ENCODE measurements around the gene LY9.

Gene LY9, protein sequence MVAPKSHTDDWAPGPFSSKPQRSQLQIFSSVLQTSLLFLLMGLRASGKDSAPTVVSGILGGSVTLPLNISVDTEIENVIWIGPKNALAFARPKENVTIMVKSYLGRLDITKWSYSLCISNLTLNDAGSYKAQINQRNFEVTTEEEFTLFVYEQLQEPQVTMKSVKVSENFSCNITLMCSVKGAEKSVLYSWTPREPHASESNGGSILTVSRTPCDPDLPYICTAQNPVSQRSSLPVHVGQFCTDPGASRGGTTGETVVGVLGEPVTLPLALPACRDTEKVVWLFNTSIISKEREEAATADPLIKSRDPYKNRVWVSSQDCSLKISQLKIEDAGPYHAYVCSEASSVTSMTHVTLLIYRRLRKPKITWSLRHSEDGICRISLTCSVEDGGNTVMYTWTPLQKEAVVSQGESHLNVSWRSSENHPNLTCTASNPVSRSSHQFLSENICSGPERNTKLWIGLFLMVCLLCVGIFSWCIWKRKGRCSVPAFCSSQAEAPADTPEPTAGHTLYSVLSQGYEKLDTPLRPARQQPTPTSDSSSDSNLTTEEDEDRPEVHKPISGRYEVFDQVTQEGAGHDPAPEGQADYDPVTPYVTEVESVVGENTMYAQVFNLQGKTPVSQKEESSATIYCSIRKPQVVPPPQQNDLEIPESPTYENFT

DNA sequence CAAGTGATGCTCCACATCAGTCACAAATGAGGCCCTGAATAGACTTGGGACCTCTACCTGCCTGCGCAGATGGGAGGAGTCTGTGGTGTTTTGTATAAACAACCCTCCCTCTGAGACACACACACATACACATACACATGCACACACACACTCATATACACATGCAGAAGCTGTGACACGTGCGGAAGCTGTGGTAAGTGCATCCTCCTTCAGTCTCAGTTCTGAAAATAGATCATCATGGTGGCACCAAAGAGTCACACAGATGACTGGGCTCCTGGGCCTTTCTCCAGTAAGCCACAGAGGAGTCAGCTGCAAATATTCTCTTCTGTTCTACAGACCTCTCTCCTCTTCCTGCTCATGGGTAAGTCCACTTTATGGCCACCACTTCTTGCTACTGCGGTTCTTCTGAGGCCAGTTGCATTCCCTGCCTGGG is at the start of gene LY9:
LY9 (plus strand) TSS at position 224 of the 433 bp plus-strand sequence; CDS start at position 238, 14 bp downstream.
- intact Hi-C loops (cut with DNase I): no loop called here
- DNase-seq: no peak

DNA sequence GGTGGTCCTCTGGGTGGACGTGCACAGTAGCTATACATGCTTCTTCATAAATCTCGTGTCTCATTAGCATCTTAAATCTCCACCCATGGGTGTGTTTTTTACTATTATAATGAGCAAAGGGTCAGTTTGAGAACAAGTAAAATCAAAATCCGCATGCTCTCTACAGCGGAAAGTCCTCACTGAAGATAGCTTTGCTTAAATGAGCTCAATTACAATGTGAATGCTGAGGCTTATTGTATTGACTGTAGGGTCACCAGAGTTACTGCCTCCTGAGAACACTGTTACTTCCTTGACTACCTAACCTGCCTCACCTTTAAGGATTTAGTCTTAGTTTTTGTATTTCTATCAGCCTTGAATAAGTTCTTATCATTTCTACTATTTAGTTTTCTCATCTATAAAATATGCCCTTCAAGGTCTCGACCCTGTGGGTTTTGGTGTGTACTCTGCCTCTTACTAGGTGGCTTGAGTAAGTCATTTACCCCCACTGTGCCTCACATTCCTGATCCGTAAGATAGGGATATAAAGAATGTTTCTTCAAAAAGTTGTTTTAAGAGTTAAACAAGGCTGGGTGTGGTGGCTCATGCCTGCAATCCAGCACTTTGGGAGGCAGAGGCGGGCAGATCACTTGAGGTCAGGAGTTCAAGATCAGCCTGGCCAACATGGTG is 49.0 kb upstream of the LY9 start:
- intact Hi-C loops (cut with DNase I): no loop called here
- no peak for DNase-seq

DNA sequence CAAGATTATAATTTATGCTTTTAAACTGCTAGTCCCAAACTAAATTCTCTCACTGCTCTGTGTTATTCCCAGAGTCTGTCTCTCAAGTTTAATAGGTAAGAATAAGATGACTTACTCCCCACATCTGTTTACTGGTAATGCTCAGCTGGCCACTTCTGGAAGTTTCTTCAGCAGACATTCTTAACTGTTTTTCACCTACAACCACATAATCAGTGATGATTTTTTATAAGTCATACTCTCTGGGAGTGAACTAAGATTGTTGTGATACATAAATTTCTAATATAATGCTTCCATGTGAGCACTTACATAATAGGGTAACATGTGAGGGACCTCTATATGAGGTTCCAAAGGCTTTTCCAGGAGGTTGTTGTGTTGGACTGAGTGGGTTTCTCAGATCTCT is 48.3 kb upstream of the LY9 start:
- no peak for DNase-seq
- intact Hi-C loops (cut with DNase I): no loop called here

DNA sequence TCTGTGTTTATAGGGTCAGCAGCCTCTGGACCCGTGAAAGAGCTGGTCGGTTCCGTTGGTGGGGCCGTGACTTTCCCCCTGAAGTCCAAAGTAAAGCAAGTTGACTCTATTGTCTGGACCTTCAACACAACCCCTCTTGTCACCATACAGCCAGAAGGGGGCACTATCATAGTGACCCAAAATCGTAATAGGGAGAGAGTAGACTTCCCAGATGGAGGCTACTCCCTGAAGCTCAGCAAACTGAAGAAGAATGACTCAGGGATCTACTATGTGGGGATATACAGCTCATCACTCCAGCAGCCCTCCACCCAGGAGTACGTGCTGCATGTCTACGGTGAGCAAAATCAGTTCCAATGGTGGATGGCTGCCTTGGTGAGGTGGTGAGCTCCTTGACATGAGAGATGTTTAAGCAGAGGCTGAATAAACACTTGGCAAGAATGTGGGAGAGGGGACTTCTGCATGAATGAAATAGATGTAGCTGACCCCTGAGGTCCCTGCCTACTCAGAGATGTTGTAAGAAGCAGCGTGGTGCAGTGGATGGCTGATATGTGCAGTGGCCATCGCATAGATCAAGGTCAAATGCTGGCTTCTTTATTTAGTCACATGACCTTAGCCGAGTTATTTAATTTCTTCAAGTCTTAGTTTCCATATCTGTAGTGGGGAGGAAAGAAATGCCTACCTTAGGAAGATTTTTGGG is 47.6 kb upstream of the LY9 start:
- DNase-seq: no peak
- intact Hi-C loops (cut with DNase I): no loop called here

DNA sequence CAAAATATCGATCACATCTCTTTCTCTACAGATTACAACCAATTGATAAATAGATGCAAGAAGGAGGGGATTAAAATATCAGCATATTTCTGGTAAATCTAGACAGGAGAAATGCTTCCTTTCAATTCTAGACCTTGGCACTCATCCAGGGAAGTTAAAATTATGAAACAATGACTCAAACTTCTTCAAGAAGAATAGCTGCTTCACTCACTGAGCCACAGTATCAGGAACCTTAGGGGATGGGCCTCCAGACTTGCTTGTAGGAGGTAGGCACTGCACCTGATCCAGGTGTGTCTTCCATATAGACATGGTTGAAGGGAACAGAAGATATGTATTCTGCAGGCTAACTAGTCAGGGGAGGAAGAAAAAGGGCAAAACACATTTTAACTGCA is 47.1 kb upstream of the LY9 start:
- intact Hi-C loops (cut with DNase I): no loop called here
- no peak for DNase-seq

DNA sequence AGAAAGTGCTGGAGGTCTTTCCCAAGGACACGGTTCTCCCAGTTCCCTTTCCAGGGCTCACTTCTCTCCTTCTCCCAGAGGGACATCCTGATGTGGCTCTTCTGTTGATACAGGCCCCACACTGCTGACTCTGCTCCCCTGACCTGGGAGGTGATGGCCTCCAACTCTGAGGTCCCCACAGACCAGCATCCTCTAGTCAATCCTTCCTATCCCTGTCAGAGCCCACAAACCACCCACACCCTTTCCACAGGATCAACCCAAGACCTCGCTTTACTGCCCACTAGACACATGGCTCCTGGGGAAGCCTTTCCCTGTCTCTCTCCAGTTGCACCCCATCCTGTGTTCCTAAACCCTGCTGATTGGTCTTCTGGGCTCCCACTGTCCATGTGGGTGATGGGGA is 45.4 kb upstream of the LY9 start:
- DNase-seq: no peak
- intact Hi-C loops (cut with DNase I): no loop called here

DNA sequence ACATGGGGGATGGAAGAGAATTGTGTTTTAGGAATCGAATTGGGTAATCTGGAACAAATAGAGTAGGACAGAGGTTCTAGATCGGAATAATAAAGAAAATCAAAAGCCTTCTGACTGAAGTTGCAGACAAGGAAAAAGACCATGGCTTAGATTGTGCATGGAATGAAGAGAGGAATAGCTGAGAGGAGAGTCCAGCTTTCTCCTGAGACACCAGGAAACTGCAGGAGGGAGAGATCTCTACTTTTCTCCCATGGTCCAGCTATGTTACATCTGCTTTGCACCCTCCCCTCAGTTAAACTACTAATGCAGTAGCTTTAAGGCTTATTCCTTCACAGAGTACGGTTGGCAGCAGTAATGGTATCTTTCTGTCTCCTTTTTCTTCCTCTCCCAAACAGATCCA is 43.6 kb upstream of the LY9 start:
- no peak for DNase-seq
- intact Hi-C loops (cut with DNase I): no loop called here

DNA sequence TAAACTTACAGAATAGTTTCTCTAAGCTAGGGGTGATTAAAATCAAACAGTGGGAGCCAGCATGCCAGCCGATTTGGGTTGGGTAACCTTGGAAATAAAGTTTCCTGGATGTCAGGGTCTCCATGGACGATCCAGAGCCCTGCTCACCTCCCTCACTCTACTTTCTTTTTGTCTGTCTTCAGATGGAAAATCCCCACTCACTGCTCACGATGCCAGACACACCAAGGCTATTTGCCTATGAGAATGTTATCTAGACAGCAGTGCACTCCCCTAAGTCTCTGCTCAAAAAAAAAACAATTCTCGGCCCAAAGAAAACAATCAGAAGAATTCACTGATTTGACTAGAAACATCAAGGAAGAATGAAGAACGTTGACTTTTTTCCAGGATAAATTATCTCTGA is 43.0 kb upstream of the LY9 start:
- intact Hi-C loops (cut with DNase I): no loop called here

DNA sequence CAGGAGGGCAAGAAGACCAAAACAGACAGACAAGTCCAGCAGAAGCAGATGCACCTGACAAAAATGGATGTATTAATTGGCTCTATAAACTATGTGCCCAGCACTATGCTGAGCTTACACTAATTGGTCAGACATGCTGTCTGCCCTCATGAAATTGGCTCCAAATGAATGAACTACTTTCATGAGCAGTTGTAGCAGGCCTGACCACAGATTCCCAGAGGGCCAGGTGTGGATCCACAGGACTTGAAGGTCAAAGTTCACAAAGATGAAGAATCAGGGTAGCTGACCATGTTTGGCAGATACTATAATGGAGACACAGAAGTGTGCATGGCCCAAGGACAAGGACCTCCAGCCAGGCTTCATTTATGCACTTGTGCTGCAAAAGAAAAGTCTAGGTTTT is 42.4 kb upstream of the LY9 start:
- intact Hi-C loops (cut with DNase I): no loop called here
- no peak for DNase-seq

More for the DNA sequence above, 43.0 kb upstream of the LY9 start:
- DNase-seq: no peak

DNA sequence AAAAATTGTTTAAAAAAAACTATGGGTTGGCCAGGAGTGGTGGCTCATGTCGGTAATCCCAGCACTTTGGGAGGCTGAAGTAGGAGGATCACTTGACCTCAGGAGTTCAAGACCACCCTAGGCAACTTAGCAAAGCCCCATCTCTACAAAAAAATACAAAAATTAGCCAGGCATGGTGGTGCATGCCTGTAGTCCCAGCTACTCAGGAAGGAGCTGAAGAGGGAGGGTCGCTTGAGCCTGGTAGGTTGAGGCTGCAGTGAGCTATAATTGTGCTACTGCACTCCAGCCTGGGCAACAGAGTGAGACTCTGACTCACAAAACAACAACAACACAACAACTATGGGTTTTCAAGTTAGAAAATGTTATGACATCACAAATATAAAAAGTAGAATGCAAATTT is 40.5 kb upstream of the LY9 start:
- intact Hi-C loops (cut with DNase I): no loop called here
- no peak for DNase-seq

DNA sequence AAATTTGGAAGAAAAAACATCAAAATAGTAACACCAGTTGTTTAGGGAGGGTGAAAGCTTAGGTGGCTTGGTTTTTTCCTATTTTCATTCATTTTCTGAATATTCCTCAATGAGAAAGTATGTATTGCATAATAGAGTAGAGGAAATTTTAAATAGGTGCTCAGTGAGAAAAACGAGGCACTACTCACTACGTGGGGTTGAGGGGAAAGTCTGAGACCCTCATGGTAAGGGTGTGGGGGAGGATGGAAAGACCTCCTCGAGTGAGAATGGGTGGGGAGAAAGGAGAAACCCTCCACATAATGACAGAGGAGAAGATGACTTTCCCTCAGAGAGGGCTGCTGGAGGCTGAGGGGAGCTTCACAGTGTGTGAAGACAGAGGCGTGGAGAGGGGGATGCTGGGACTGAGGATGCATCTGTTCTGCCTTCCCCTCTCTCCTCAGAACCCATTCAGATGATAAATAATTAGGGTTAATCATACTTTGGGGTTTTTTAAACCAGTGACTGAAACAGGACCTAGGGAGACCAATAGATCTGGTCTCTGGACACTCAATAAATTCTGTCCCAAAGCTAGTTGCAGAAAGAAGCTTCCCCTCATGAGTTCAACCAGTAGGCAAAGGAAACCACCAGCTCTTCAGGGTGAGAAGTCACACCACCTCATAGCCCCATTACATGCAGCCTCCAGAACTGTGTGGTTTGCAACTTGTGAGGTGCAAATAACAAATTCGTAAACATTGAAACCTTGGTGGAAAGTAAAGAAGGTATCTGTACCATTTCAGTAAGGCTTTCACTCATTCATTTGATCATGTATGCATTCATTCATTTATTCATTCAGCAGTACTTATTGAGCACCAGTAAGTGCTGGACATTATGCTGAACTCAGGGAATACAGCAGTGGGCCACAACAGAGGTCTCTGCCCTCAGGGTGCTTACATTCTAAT is 39.8 kb upstream of the LY9 start:
- intact Hi-C loops (cut with DNase I): no loop called here

DNA sequence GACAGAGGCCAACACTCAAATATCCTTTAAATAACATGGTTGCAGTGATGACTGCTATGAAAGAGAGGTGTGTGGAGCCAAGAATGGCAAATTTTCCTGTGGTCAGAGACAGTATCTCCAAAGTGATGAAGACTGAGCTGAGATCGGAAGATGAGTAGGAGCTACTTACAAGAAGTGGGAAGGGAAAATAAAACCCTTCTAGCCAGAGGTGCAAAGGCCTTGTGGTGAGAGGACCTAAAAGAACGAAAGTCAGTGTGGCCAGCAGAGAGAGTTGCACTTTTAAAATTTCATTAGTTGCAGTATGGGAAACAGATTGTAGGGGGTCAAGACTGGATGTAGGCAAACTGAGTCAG is 39.1 kb upstream of the LY9 start:
- intact Hi-C loops (cut with DNase I): no loop called here
- DNase-seq: no peak

More for the DNA sequence above, 39.8 kb upstream of the LY9 start:
- DNase-seq: no peak

DNA sequence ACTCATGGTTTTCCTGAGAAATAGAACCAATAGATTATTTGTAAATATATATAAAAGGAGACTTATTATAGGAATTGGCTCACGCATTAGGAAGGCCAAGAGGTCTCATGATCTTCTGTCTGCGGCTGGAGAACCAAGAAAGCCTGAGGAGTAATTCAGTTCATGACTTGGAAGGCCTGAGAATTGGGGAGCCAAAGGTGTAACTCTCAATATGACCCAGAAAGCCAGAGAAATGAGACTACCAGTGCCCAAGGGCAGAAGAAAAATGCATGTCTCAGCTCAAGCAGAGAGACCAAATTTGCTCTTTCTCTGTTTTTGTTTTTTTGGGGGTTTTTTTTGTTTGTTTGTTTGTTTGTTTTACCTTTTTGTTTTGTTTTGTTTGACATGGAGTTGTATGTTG is 37.5 kb upstream of the LY9 start:
- no peak for DNase-seq
- intact Hi-C loops (cut with DNase I): no loop called here

DNA sequence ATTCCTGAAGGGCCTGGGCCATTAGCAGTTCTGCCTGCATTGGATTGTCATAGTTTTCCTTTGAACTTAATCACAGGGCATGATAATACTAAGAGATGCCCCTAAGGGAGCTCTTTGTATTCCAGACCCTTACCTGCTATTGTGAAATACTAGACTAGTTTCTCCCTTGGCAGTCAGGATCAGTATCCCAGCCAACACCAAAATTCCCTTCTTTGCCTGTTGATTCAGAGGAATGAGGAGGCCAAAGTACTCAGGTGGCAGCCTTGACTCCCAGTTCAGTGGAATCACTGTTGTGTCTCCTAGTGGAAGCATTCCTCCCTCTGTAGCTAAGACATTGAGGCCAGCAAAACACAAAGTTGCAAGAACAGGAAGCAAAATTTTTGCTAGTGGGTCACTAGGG is 36.2 kb upstream of the LY9 start:
- DNase-seq: no peak
- intact Hi-C loops (cut with DNase I): no loop called here

DNA sequence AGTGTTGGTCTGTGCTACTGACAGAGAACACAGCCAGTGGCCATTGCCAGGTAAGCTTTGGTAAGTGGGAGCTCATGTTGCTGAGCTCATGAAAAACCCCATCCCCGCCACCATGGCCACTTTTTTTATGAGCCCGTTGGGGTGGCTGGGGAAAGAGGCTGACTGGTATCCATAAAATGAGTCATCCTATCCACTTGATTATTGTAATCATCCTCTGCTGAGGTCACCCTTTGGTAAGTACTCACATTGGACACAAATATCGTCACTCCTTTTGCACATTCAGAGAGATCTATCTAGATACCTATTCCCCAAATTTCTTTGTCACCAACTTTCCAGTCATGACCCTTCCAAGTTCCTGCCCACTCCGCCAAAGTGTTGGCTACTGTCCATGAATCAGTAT is 34.9 kb upstream of the LY9 start:
- intact Hi-C loops (cut with DNase I): no loop called here
- no peak for DNase-seq

DNA sequence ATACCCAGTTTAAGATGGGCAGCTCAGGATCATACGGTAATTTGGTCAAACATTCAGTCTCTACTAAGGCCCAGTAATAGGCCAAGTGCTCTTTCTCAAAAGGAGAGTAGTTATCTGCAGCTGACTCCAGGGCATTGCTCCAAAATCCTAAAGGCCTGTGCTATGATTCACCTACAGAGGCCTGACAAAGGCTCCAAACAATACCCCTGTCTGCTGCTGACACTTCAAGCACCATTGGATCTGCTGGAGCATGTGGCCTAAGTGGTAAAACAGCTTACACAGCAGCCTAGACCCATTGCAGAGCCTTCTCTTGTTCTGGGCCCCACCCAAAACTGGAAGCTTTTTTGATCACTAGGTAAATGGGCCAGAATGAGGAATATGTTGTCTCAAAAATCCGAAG is 34.1 kb upstream of the LY9 start:
- intact Hi-C loops (cut with DNase I): no loop called here
- no peak for DNase-seq

DNA sequence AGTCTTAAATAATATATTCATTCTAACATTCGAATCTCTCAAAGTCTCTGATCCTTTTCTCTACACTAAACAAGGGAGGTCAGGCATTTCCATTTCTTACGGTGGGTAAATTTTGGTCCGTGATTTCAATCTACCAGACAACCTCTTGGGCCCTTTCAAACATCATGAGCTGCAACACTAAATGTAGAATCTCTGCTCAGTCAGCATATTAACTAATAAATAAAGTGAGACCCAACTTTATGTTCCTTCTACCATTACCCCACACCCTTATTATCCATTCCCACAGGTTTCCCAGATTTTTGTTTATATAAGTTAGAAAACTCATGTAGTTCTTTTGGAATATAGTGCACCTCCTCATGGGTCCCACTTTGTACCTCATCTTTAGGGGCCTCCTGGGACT is 32.0 kb upstream of the LY9 start:
- intact Hi-C loops (cut with DNase I): no loop called here
- no peak for DNase-seq

DNA sequence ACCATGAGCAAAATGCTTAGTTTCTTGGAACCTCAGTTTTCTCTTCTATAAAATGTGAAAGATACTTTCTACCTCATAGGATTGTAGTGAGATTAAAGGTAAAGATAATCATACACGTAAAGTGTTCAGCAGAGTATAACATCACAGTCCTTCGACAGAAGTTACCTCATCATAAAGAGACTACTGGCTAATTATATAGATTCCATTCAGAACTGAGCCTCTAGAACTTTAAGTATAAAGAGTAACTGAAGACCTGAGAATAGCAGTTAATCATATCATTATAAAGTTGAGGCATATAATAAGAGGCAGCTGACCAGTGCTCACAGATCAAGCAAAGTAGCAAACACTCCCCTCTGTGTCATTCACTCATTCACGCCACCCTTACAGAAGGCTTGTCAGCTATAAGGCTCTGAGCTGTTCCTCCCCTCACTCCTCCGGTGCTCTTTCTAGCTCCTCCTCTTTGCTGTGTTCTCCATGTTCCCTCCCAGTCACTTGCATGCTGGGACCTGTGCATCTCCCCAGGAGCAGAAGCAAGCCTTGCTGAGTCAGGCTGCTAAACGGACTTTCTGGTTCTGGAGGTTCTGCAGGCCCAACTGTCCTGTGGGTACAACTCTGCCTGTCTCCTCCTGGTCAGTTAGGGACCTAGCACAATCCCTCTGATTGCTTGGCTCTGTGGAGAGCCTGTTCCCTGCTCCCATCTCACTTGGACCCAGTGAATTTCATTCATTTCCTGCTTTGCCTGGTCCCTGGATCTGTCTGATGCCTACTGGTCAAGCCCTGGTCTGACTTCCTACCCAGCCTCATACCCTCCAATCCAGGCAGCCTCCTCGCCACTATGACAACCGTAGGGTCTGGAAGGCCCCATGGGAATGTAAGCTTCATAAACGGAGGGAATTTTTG is 28.3 kb upstream of the LY9 start:
- intact Hi-C loops (cut with DNase I): no loop called here
- DNase-seq: no peak

DNA sequence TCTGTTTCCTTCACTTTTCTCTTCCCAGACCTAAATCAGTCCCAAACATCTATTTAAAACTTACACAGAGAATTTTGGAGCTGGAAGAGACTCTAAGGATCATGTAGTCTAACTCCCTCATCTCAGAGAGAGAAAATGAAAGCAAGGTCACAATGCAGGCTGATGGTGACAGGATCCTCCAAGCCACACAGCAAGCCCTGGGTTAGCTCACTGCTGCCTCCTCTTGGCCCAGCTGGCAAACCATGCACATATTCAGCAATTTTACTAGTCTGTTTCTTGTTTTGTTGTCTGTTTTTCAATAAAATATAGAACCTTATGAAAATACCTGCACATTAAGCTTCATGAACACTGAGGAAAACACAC is 27.7 kb upstream of the LY9 start:
- no peak for DNase-seq
- intact Hi-C loops (cut with DNase I): no loop called here
